SK-N-MC (cell line): ENCODE measurements around the gene APH1B.

ENCODE experiments used
- EZH2 ChIP-seq: fragments of 200-600 bp; sonication (generic); IDR thresholded peaks from one replicate; pipeline ENCODE4 v1.6.1; 2017; ENCODE audit warnings: antibody characterized with exemption
- FOXP2 ChIP-seq: optimal IDR thresholded peaks from 2 replicates; pipeline ENCODE3; 2011; ENCODE audit warnings: mild to moderate bottlenecking, moderate library complexity; ENCODE audit not compliant: insufficient read depth; ENCODE audit errors: extremely low read length, control extremely low read depth
- POLR2AphosphoS5 ChIP-seq: IDR thresholded peaks from 2 replicates; pipeline ENCODE4 v1.6.1; 2012; ENCODE audit warnings: mild to moderate bottlenecking, low read depth, low read length, borderline replicate concordance

- no peak for TF ChIP-seq FOXP2
- no peak for TF ChIP-seq EZH2
- TF ChIP-seq POLR2AphosphoS5: no peak
These were observed 46.6 kb downstream of the APH1B start for GRCh38 chr15:63323798-63324563.
